K562 (cell line): ENCODE measurements around the gene LZTS3. TPM values are rescaled to one million over a fixed set of nuclear protein-coding genes. Genes with fewer than 3 reads are reported as not detected.

ENCODE experiments used
- BRF1 ChIP-seq: IDR thresholded peaks from 3 replicates; pipeline ENCODE4 v1.6.1; 2011; ENCODE audit warnings: borderline replicate concordance, mild to moderate bottlenecking; ENCODE audit not compliant: insufficient read length; ENCODE audit errors: extremely low read depth
- CHAMP1 ChIP-seq: fragments of 450-650 bp; IDR thresholded peaks from 2 replicates; pipeline ENCODE4 v1.6.1; 2016; ENCODE audit warnings: mild to moderate bottlenecking
- CTCFL ChIP-seq: IDR thresholded peaks from 2 replicates; pipeline ENCODE4 v1.6.1; 2011; ENCODE audit warnings: borderline replicate concordance, low read depth, mild to moderate bottlenecking, moderate library complexity, low read length; ENCODE audit not compliant: insufficient read depth, poor library complexity, severe bottlenecking
- CXXC5 ChIP-seq: fragments of 250-450 bp; sonication (Bioruptor Pico); IDR thresholded peaks from 2 replicates; pipeline ENCODE4 v1.8.0; 2022; ENCODE audit warnings: inconsistent platforms, mild to moderate bottlenecking, moderate library complexity
- ETV6 ChIP-seq, 3 experiments: fragments of 150-350 bp in 1 of 3; sonication (generic) in 1 of 3; formaldehyde crosslinking in 1 of 3; IDR thresholded peaks; 2 replicates each; pipeline versions ENCODE4 v1.6.1 to v1.8.0; 2014 to 2022; ENCODE audit warnings: borderline replicate concordance in 2 of 3, low read depth in 2 of 3, antibody characterized with exemption in 1 of 3, low read length in 1 of 3, mild to moderate bottlenecking in 1 of 3, missing genetic modification reagents in 1 of 3
- FOS ChIP-seq: IDR thresholded peaks from 3 replicates; pipeline ENCODE4 v1.6.1; 2011; ENCODE audit not compliant: insufficient read length; ENCODE audit errors: extremely low read depth
- FOSL1 ChIP-seq: fragments of 200-800 bp; sonication (Bioruptor generic); conservative IDR thresholded peaks from 2 replicates; pipeline ENCODE4 v1.6.1; 2016; ENCODE audit warnings: missing genetic modification characterization, missing compliant biosample characterization
- KAT7 ChIP-seq: sonication (generic); formaldehyde crosslinking; IDR thresholded peaks from 2 replicates; pipeline ENCODE4 v1.8.0; 2022; ENCODE audit warnings: missing genetic modification reagents, mild to moderate bottlenecking, borderline replicate concordance
- KHSRP ChIP-seq: fragments of 450-650 bp; IDR thresholded peaks from 2 replicates; pipeline ENCODE4 v1.6.1; 2017
- MAX ChIP-seq: sonication (generic); formaldehyde crosslinking; IDR thresholded peaks from 2 replicates; pipeline ENCODE4 v1.9.0; 2022; ENCODE audit warnings: mild to moderate bottlenecking, missing genetic modification reagents
- TAL1 ChIP-seq: fragments of 450-650 bp; IDR thresholded peaks from 2 replicates; pipeline ENCODE4 v1.6.1; 2016; ENCODE audit warnings: mild to moderate bottlenecking
- TCF15 ChIP-seq: fragments of 250-450 bp; sonication (Bioruptor Pico); IDR thresholded peaks from 2 replicates; pipeline ENCODE4 v1.8.0; 2022; ENCODE audit warnings: moderate library complexity, mild to moderate bottlenecking, inconsistent platforms
- TEAD4 ChIP-seq, 2 experiments: sonication (generic) in 1 of 2; formaldehyde crosslinking in 1 of 2; IDR thresholded peaks; 2 replicates each; pipeline versions ENCODE4 v1.6.1 to v1.8.0; 2012 to 2022; ENCODE audit warnings: borderline replicate concordance in 1 of 2, inconsistent platforms in 1 of 2, low read length in 1 of 2, mild to moderate bottlenecking in 1 of 2, missing genetic modification reagents in 1 of 2
- ZBTB8A ChIP-seq: fragments of 450-650 bp; IDR thresholded peaks from 2 replicates; pipeline ENCODE4 v1.6.1; 2018; ENCODE audit warnings: mild to moderate bottlenecking, moderate library complexity; ENCODE audit not compliant: partially characterized antibody
- ZNF282 ChIP-seq: sonication (generic); formaldehyde crosslinking; IDR thresholded peaks from 2 replicates; pipeline ENCODE4 v1.8.1; 2023; ENCODE audit warnings: missing genetic modification reagents
- ZNF398 ChIP-seq: fragments of 250-450 bp; sonication (Bioruptor Pico); IDR thresholded peaks from 2 replicates; pipeline ENCODE4 v1.8.0; 2021; ENCODE audit warnings: moderate library complexity, mild to moderate bottlenecking, inconsistent platforms
- ZNF785 ChIP-seq: fragments of 250-450 bp; sonication (Bioruptor Pico); IDR thresholded peaks from 2 replicates; pipeline ENCODE4 v1.4.0; 2020; ENCODE audit warnings: mild to moderate bottlenecking
- polyA plus RNA-seq, 8 experiments: library from polyadenylated mRNA; depleted of rRNA in 4 of 8; stranded (reverse) in 5 of 8; unstranded in 3 of 8; fragments of >200 nt; fragmentation: Nextera tagmentation in 2 of 8; fragmentation: Illumina TruSeq in 1 of 8; extraction: Ambion mirVana in 2 of 8; extraction: Trizol in 1 of 8; gene quantifications; 2 replicates each; pipeline versions ENCODE4 v1.2.1 to v1.2.3, GENCODE V29; 2011 to 2014; ENCODE audit warnings: inconsistent platforms in 1 of 8, missing spikeins in 1 of 8
- total RNA-seq, 7 experiments: library from RNA; depleted of rRNA in 6 of 7; stranded (reverse); fragments of >200 nt in 6 of 7; fragmentation: Illumina TruSeq in 2 of 7; extraction: Trizol in 2 of 7; gene quantifications; 2 replicates each; pipeline versions ENCODE4 v1.2.1 to v1.2.3, GENCODE V29; 2011 to 2021; ENCODE audit warnings: low replicate concordance in 1 of 7

LZTS3 gene
- total and polyA plus RNA-seq, 9 of the 15 experiments (the other 6 are each of a cell fraction or from before 2014, with no cell fraction given) = 0.07 to 2.9 (median 2.0) TPM

GRCh38 chr20:3203315-3204123 lies 30.2 kb upstream of the LZTS3 start (continued):
- no peak for TF ChIP-seq TEAD4 (IDR thresholded peaks at IDR 0.05; ENCODE audit: low read length)
- no peak for TF ChIP-seq TEAD4 (CRISPR knock-in tag; IDR thresholded peaks at IDR 0.05; ENCODE audit: borderline replicate concordance)
- no peak for TF ChIP-seq TAL1
- TF ChIP-seq CXXC5 (CRISPR knock-in tag) = no peak
- no peak for TF ChIP-seq ZNF398 (CRISPR knock-in tag)
- TF ChIP-seq CHAMP1 = no peak
- TF ChIP-seq ZNF282 = no peak
- TF ChIP-seq FOSL1 (tag) = no peak
- TF ChIP-seq TCF15 (CRISPR knock-in tag) = no peak
- TF ChIP-seq ZBTB8A = no peak
- TF ChIP-seq BRF1 = no peak
- TF ChIP-seq ZNF785 (CRISPR knock-in tag) = no peak
- no peak for TF ChIP-seq CTCFL
- TF ChIP-seq KHSRP = no peak
- no peak for TF ChIP-seq FOS
- TF ChIP-seq MAX = 0 out of 2 replicates have a peak, but pooled peaks have one; percentile 15
- TF ChIP-seq ETV6 (IDR thresholded peaks at IDR 0.05; ENCODE audit: borderline replicate concordance in 1 of 2, low read depth in 2 of 2, low read length in 1 of 2) = no peak
- no peak for TF ChIP-seq ETV6 (CRISPR knock-in tag; IDR thresholded peaks at IDR 0.05; ENCODE audit: borderline replicate concordance)
- no peak for TF ChIP-seq KAT7 (CRISPR knock-in tag)
